ENCODE results near the gene CLDN16. TPM values are rescaled to one million over a fixed set of nuclear protein-coding genes. Genes with fewer than 3 reads are reported as not detected.

The CLDN16 gene
- total RNA-seq, 1 donor from 2014 or later, result not detected

DNA sequence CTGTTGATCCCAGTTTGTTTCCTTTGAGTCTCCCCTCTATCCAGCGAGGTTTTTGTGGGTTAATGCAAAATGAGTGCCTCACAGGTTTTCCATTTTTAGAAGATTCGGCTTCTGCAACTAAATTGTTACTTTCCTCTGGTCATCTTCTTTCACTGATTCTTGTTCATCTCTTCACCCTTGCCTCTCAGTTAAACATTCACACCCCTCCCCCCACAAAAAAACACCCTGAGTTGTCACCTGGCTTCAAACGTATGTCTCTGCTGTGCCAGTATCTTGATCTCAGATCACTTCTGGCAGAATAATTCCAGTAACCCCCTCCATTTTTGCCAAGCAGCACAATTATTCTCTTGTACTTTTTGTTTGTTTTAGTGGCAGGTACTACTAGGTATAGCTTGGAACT lies 12.3 kb upstream of the CLDN16 start:
- POLR2A ChIA-PET, result no interaction called here
- H3K36me3 Mint-ChIP-seq (ENCODE audit: low read depth), result no peaks in the 10 kb centered on the region

DNA sequence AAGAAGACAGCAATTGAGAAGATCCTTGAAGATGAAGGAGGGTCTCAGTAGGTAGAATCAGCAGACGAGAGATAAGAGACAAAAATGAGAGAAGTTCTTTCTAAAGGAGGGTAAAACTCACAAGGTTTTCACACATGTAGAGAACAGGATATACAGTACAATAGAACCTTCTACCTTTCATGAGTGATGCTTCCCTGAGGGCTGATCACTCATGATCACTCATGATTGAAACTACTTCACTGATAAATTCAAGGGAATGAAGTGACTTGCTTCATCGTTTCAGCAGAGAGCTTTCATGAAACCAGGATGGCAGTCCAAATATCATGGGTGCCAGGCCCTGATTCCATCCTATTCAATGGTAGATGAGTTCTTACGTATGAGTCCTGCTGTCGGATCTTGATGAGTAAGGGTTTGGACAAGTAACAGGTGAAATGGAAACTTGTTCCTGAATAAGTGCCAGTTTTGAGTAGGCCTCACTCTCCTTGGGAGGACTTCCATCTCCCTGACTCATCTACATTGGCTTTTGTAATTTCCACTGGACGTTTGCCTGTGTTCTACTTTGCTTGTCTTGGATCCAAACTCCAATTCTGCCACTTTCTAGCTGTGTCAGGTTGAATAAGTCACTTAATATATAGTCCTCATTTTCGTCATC lies 9.6 kb upstream of the CLDN16 start:
- Mint-ChIP-seq H3K36me3 (ENCODE audit: low read depth) (no peaks in the 10 kb centered on the region), H3K4me1 (no peaks in the 10 kb centered on the region), H3K27ac (no peak overlapping the region), H3K9me3 (no peaks in the 10 kb centered on the region), H3K4me3 (no peak overlapping the region), H3K27me3 (no peaks in the 10 kb centered on the region)
- ChIA-PET POLR2A (no interaction called here), CTCF (no interaction called here)
- TF ChIP-seq, protein P1, sequence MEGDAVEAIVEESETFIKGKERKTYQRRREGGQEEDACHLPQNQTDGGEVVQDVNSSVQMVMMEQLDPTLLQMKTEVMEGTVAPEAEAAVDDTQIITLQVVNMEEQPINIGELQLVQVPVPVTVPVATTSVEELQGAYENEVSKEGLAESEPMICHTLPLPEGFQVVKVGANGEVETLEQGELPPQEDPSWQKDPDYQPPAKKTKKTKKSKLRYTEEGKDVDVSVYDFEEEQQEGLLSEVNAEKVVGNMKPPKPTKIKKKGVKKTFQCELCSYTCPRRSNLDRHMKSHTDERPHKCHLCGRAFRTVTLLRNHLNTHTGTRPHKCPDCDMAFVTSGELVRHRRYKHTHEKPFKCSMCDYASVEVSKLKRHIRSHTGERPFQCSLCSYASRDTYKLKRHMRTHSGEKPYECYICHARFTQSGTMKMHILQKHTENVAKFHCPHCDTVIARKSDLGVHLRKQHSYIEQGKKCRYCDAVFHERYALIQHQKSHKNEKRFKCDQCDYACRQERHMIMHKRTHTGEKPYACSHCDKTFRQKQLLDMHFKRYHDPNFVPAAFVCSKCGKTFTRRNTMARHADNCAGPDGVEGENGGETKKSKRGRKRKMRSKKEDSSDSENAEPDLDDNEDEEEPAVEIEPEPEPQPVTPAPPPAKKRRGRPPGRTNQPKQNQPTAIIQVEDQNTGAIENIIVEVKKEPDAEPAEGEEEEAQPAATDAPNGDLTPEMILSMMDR (IDR thresholded peaks at IDR 0.05), result no peak
- intact Hi-C loops (cut with micrococcal nuclease), result no loop called here
- ATAC-seq (ENCODE audit: low read depth) (no peak), DNase-seq (no peak)

More for the DNA sequence above, 12.3 kb upstream of the CLDN16 start:
- CTCF ChIA-PET, result no interaction called here
- DNase-seq, result no peak
- H3K4me3 Mint-ChIP-seq, result no peak overlapping the region
- TF ChIP-seq, protein P1 (IDR thresholded peaks at IDR 0.05), result no peak
- H3K27me3 Mint-ChIP-seq, result no peaks in the 10 kb centered on the region
- intact Hi-C loops (cut with micrococcal nuclease), result no loop called here
- H3K9me3 Mint-ChIP-seq, result no peaks in the 10 kb centered on the region
- ATAC-seq (ENCODE audit: low read depth), result no peak
- no peaks in the 10 kb centered on the region for H3K4me1 Mint-ChIP-seq
- H3K27ac Mint-ChIP-seq, result no peak overlapping the region

DNA sequence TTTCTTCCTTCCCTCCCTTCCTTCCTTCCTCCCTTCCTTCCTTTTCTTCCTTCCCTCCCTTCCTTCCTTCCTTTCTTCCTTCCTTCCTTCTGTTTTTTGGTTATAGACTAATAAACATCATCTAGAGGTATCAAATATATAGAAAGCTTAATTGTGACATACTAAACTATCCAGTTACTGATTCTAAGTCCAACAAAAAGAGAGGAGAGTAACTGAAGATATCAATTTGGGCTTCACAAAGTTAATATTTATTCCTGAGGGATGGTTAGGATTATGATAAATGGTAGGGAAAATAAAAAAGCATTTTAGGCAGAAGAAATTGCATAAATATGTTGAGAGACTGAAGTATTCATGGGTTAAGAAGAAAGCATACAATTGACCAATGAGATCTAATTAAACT lies 7.8 kb upstream of the CLDN16 start:
- H3K4me3 Mint-ChIP-seq, result no peak overlapping the region
- CTCF ChIA-PET, result no interaction called here

DNA sequence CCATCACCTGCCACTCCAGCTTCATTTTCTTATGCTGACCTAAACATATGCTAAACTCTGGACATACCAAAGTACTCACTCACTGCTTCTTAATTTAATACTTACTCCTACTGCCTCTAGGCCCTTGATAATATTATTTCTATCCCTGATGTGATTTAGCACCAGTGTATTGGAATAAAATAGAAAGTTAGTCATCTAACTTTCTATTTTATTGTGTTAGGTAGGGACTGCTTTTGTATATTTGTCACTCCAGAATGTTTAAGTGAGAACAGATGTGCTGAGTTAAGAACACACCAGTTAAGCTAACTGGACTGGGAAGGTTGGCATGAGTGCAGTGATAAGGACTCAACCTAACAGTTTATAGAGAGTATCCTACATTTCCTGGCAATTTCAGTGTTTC lies 6.5 kb upstream of the CLDN16 start:
- ChIA-PET CTCF (no interaction called here), POLR2A (no interaction called here)
- DNase-seq (no peak), ATAC-seq (ENCODE audit: low read depth) (no peak)
- TF ChIP-seq, protein P1 (IDR thresholded peaks at IDR 0.05), result no peak
- H3K9me3 Mint-ChIP-seq, result no peaks in the 10 kb centered on the region
- H3K36me3 Mint-ChIP-seq (ENCODE audit: low read depth), result no peaks in the 10 kb centered on the region
- intact Hi-C loops (cut with micrococcal nuclease), result no loop called here
- no peaks in the 10 kb centered on the region for H3K27me3 Mint-ChIP-seq
- no peak overlapping the region for H3K27ac Mint-ChIP-seq
- no peak overlapping the region for H3K4me3 Mint-ChIP-seq
- no peaks in the 10 kb centered on the region for H3K4me1 Mint-ChIP-seq

More for the DNA sequence above, 7.8 kb upstream of the CLDN16 start:
- intact Hi-C loops (cut with micrococcal nuclease), result no loop called here
- ATAC-seq (ENCODE audit: low read depth) (no peak), DNase-seq (no peak)
- no peaks in the 10 kb centered on the region for H3K36me3 Mint-ChIP-seq (ENCODE audit: low read depth)
- no peaks in the 10 kb centered on the region for H3K9me3 Mint-ChIP-seq
- POLR2A ChIA-PET, result no interaction called here
- H3K27me3 Mint-ChIP-seq, result no peaks in the 10 kb centered on the region
- TF ChIP-seq, protein P1 (IDR thresholded peaks at IDR 0.05), result no peak
- H3K4me1 Mint-ChIP-seq, result no peaks in the 10 kb centered on the region
- no peak overlapping the region for H3K27ac Mint-ChIP-seq

DNA sequence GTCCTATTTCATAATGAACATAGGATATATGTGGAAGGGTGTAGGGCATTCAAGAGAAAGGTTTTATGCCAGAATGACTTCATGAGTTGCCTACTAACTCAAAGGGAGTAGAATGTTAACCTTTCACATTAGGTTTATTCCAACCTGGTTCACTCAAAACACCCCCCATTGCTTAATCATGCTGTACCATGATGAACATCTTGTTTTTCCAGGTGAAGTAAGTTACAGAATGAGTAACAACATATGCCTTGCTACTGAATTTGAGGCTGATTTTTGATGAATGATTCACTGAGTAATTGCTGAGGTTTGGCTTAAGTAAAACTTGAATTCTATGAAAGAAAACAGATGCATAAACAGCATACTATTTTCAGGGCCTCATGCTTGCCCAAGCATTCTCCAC lies 5.9 kb upstream of the CLDN16 start:
- no peak overlapping the region for H3K4me3 Mint-ChIP-seq
- CTCF ChIA-PET, result no interaction called here
- intact Hi-C loops (cut with micrococcal nuclease), result no loop called here
- no peaks in the 10 kb centered on the region for H3K27me3 Mint-ChIP-seq
- no peaks in the 10 kb centered on the region for H3K36me3 Mint-ChIP-seq (ENCODE audit: low read depth)
- no peak for ATAC-seq (ENCODE audit: low read depth)
- DNase-seq, result no peak
- no peaks in the 10 kb centered on the region for H3K4me1 Mint-ChIP-seq
- TF ChIP-seq, protein P1 (IDR thresholded peaks at IDR 0.05), result no peak
- H3K9me3 Mint-ChIP-seq, result no peaks in the 10 kb centered on the region
- POLR2A ChIA-PET, result no interaction called here
- no peak overlapping the region for H3K27ac Mint-ChIP-seq
